ENCODE results near the gene TIE1.

DNA sequence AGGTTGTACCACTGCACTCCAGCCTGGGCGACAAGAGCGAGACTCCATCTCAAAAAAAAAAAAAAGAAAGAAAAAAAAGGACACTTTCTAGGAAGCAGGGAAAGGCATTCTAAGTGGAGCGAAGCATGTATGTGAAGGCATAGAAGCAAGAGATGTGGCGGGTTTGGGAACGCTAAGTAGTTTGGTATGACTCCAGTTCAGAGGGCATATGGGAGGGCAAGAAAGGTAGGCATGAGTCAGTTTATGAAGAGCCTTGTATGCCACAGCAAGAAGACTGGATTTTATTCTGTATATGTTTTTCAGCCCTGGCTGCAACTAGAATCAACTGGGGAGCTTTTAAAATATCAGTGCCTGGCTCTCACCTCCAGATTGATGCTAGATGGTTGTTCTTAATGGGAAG is 71.4 kb downstream of the TIE1 start:
- TF ChIP-seq CTCF (conservative IDR thresholded peaks at IDR 0.05) (no peak), EZH2 (IDR thresholded peaks at IDR 0.05; ENCODE audit: low read depth) (no peak)
